Measurements from ENCODE around the gene WHRN.

WHRN gene

DNA sequence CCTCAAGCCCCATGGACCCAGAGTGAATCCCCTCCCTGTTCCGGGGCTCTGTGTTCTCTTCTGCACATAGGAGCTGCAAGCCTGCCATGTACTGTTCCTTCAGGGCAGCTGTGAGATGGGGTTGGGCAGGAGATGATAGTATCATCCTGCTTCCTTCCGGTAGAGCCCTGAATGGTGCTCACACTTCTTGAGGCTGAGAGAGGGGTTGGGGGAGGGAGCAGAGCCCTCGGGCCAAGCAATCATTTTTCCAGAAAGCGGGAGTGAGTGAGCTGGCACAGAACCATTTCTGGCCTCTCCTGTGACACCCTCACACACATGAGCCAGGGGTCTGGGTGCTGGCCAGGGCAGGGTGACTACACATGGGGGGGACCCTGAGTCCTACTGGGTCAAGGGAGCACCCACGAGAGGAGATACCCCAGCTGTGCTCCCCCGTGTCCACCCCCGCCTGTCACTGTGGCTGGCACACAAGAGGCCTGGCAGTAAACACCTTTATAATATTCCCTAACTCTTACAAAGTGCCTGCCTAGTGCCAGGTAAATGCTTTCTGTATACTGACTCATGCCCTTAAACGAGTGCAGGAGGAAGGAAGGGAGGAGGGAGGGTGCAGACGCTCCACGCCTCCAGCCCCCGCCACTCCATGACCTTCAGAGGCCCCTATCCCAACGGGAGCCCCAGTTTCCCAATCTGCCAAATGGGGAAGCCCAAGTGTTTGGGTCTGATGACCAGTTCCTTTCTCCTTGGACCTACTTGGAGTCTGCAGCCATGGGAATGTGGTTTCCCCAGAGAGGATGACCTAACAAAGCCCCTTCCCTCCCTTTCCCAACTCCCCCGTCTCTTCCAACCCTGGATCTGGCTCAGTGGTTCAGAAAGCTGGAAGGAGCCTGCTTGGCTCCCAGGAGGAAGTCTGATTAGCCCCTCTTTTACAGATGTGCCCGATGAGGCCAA lies 133.0 kb downstream of the WHRN start:
- peak in 1 of 10 donors; percentile 80 for DNase-seq
- intact Hi-C loops (cut with DNase I), result no loop called here

DNA sequence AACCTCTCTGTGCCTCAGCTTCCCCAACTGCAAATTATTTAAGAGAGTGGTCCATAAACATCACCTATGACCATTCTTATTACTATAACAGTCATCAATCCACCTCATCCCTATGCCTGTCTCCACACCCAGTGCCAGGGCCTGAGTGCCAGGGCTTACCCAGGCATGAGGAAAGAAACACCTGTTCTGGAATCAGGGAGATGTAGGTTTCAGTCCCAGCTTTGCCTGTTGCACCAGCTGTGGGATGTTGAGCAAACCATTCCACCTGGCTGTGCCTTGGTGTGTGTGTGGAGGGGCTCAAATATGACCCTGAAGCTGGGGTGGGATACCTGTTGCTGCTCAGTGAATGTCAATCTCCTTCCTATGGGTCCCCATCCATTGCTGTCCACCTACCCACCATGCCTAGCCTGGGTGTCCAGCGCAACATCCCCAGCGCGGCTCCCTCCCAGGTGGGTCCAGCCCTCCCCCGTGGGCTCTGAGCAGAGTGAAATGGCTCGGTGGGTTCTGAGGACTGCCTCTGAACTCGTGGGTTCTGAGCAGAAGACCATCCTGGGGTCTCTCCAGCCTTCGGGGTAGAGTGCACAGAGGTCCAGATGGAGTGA lies 133.8 kb downstream of the WHRN start:
- intact Hi-C loops (cut with DNase I), result no loop called here
- DNase-seq, result peak in 1 of 10 donors; percentile 74

GRCh38 chr9:114370968-114371320 lies 134.3 kb downstream of the WHRN start:
- peak in 9 of 10 donors; percentile 71 to 98 (median 85) for DNase-seq
- intact Hi-C loops (cut with DNase I), result no loop called here

DNA sequence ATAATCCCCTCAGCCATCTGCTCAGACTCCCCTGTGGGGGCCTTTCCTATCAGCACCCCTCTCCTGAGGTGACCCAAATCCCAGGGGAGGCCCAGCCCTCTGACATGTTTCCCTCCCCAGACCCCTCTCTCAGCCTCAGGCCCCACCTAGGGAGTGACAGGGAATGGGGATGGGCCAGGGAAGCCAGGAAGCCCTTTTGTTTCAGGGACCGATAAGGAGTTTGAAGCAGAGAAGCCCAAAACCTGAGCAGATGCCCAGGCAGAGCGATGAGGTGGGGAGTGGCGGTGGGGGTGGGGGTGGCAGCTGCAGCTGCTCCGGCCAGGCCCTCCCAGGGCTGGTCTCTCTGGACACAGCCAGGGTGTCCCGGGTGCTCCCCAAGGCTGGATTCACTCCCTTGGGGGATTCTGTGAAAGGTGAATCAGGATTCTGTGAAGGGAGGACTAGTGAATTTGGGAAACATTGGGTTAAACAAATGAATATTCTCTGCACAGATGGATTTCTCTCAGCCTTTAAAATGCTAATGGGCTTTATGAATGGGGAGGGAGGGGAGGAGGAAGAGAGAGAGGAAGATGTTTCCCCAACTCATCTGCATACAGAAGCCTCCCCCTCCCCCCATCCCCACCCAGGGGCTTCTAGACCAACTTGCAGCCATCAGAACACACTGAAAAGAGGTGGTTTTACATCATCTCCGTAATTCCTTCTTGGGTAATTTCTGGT lies 134.9 kb downstream of the WHRN start:
- intact Hi-C loops (cut with DNase I), result no loop called here
- peak in 1 of 10 donors; percentile 87 for DNase-seq

- intact Hi-C loops (cut with DNase I), result no loop called here
- DNase-seq, result peak in 1 of 10 donors; percentile 13
Measured at GRCh38 chr9:114369216-114370130, 135.8 kb downstream of the WHRN start.

- peak in 1 of 10 donors; percentile 66 for DNase-seq
- intact Hi-C loops (cut with DNase I), result no loop called here
Measured at GRCh38 chr9:114367772-114368569, 137.3 kb downstream of the WHRN start.

GRCh38 chr9:114367366-114367765 lies 137.9 kb downstream of the WHRN start:
- DNase-seq, result peak in 1 of 10 donors; percentile 67

DNA sequence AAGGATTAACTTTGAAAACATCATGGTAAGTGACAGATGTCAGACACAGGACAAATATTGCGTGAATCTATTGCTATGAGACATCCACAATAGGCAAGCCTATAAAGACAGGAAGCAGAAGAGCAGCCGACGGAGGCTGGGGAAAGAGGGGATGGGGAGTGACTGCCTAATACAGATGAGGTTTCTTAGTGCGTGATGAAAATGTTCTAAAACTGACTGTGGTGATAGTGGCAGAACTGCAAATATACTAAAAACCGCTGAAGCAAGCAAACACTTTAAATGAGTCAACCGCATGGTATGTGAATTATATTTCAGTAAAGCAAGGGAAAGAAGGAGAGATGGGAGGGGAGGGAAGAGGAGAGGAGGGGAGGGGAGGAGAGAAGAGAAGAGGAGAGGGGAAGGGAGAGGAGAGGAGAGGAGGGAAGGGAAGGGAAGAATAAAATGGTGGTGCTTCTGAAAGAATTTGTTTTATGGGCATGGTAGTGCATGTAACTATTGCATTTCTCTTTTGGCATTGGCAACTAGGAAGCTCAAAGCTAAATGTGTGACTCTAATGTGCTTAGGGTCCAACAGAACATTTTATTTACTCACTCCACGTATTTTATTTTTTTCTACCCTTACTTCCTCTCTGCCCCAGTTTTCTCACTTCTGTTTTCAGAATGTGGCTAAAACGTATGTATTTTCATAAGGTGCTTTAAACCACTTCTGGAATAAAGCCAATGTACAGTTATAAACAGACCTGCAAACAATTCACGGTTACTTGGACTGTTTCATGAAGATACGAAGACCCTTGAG lies 138.7 kb downstream of the WHRN start:
- intact Hi-C loops (cut with DNase I), result no loop called here
- DNase-seq, result peak in 1 of 10 donors; percentile 65

More at GRCh38 chr9:114367366-114367765, 137.9 kb downstream of the WHRN start:
- intact Hi-C loops (cut with DNase I), result no loop called here

DNA sequence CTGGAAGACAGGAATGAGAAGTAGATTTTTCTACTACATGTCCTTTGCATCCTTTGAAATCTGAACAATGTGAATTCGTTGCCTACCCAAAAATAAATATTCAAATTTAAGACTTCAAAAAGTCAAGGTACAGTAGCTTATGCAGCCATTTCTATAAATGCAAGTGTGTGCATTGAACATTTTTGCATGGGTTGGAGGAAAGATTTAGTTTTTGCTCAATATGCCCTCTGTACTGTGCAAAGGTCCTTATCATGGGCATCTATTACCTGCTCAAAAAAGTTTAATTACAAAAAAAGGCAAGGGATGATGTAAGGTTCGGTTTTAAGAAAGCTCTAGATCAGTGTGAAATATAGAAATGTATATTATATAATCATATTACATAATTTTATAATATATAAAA lies 140.1 kb downstream of the WHRN start:
- intact Hi-C loops (cut with DNase I), result no loop called here
- DNase-seq, result no peak

- intact Hi-C loops (cut with DNase I), result no loop called here
- peak in 1 of 10 donors; percentile 41 for DNase-seq
Measured at GRCh38 chr9:114364134-114365041, 140.9 kb downstream of the WHRN start.

- intact Hi-C loops (cut with DNase I), result no loop called here
- DNase-seq, result no peak
Measured at GRCh38 chr9:114363424-114363823, 141.8 kb downstream of the WHRN start.

GRCh38 chr9:114362394-114362793 lies 142.9 kb downstream of the WHRN start:
- intact Hi-C loops (cut with DNase I), result no loop called here
- DNase-seq, result peak in 1 of 10 donors; percentile 72

GRCh38 chr9:114361542-114361941 lies 143.7 kb downstream of the WHRN start:
- intact Hi-C loops (cut with DNase I), result no loop called here
- no peak for DNase-seq

DNA sequence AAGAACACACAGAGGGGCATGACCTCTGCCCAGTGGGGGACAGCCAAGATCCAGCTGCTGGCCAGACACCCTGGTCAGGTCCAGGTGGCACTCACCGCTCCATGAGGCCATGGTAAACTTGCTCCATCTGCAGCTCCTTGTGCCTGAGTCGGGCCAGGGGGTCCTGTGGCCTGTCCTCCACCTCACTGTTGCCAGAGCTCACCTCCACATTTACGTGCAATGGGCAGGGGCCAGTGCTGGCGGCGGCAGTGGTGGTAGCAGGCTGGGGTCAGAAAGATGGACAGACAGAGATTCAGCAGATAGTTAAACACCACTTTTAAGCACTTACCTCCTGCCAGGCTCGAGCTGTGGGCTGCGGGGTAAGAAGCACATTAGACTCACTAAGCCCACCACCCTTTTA lies 145.5 kb downstream of the WHRN start:
- DNase-seq, result peak in 1 of 10 donors; percentile 74
- intact Hi-C loops (cut with DNase I), result no loop called here

DNA sequence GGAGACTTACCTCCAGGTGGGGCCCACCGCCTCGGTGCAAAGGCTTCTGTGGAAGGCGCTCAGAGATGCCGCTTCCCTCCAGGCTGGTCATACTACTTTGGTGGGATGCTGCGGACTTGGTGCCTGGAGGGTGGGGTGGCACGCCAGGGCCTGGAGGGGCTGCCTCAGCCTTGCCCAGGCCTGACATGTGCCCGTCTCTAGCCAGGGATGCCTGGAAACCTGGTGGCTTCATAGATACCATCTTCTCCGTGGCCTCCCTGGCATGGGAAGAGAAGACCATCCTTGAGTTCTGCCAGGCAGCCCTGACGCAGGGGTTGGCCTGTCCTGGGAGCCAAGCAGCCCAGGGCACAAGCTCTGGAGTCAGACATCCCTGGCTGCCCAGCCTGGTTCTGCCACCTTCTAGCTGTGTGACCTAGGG lies 147.4 kb downstream of the WHRN start:
- intact Hi-C loops (cut with DNase I), result no loop called here
- peak in 1 of 10 donors; percentile 61 for DNase-seq

GRCh38 chr9:114357360-114357759 lies 147.9 kb downstream of the WHRN start:
- DNase-seq, result no peak
- intact Hi-C loops (cut with DNase I), result no loop called here

DNA sequence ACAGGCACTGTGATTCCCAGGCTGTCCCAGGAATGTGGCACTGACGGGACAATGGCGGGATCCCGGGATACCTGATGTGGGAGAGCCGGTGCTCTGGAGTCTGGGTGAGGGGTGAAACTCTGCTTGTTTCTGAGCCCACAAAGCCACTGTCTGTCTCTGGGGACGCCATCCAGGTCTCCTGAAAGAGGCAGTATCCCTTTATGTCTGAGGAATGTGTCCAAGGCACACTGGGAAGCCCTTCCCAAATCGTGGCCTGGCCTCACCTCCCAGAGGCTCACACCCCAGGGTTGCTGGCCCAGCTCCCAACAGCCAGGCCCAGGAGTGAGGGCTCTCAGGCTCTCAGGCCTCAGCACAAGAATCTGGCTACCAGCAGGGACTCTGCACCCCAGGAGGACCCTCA lies 148.5 kb downstream of the WHRN start:
- DNase-seq, result peak in 1 of 10 donors; percentile 74
- intact Hi-C loops (cut with DNase I), result no loop called here
